ENCODE data around the gene KIAA1217.
A peak's percentile ranks its signal among the peaks of the same experiment; 100 is the strongest.

KIAA1217 gene

GRCh38 chr10:24427678-24428409 lies 218.9 kb downstream of the KIAA1217 start:
- Histone ChIP-seq H3K27me3 (ENCODE audit: control insufficient read depth in 5 of 5, insufficient read depth in 4 of 5, low read length in 5 of 5) (no peaks in the 10 kb centered on the region), H3K9ac (ENCODE audit: low read length in 5 of 5) (no peak overlapping the region), H3K36me3 (ENCODE audit: control insufficient read depth in 5 of 5, insufficient read depth in 5 of 5, low read length in 5 of 5) (peaks cover 0 to 5% (median 0%) of the 10 kb centered on the region in 5 donors), H3K4me1 (ENCODE audit: control insufficient read depth in 5 of 5, insufficient read depth in 5 of 5, low read length in 5 of 5) (peaks cover 0 to 5% (median 3%) of the 10 kb centered on the region in 5 donors), H3K9me3 (ENCODE audit: control insufficient read depth in 5 of 5, low read length in 5 of 5) (no peaks in the 10 kb centered on the region), H3K27ac (ENCODE audit: low read depth, low read length) (no peak overlapping the region), H3K4me3 (ENCODE audit: low read depth in 1 of 5, low read length in 5 of 5) (no peak overlapping the region)

- no peak overlapping the region for H3K9ac ChIP-seq (ENCODE audit: low read length in 5 of 5)
- no peaks in the 10 kb centered on the region for H3K27me3 ChIP-seq (ENCODE audit: control insufficient read depth in 5 of 5, insufficient read depth in 4 of 5, low read length in 5 of 5)
- H3K36me3 ChIP-seq (ENCODE audit: control insufficient read depth in 5 of 5, insufficient read depth in 5 of 5, low read length in 5 of 5): peaks cover 0 to 5% (median 1%) of the 10 kb centered on the region in 5 donors
Measured at GRCh38 chr10:24428410-24428782, 219.5 kb downstream of the KIAA1217 start.

GRCh38 chr10:24430591-24430990 lies 221.7 kb downstream of the KIAA1217 start:
- Histone ChIP-seq H3K9me3 (ENCODE audit: control insufficient read depth in 5 of 5, low read length in 5 of 5) (no peaks in the 10 kb centered on the region), H3K27me3 (ENCODE audit: control insufficient read depth in 5 of 5, insufficient read depth in 4 of 5, low read length in 5 of 5) (no peaks in the 10 kb centered on the region), H3K9ac (ENCODE audit: low read length in 5 of 5) (no peak overlapping the region), H3K4me3 (ENCODE audit: low read depth in 1 of 5, low read length in 5 of 5) (no peak overlapping the region), H3K36me3 (ENCODE audit: control insufficient read depth in 5 of 5, insufficient read depth in 5 of 5, low read length in 5 of 5) (peaks cover 3 to 15% (median 5%) of the 10 kb centered on the region in 5 donors), H3K27ac (ENCODE audit: low read depth, low read length) (no peak overlapping the region), H3K4me1 (ENCODE audit: control insufficient read depth in 5 of 5, insufficient read depth in 5 of 5, low read length in 5 of 5) (peaks cover 0 to 5% (median 3%) of the 10 kb centered on the region in 5 donors)

More at GRCh38 chr10:24428410-24428782, 219.5 kb downstream of the KIAA1217 start:
- Histone ChIP-seq H3K27ac (ENCODE audit: low read depth, low read length) (no peak overlapping the region), H3K4me1 (ENCODE audit: control insufficient read depth in 5 of 5, insufficient read depth in 5 of 5, low read length in 5 of 5) (peaks cover 0 to 5% (median 3%) of the 10 kb centered on the region in 5 donors), H3K9me3 (ENCODE audit: control insufficient read depth in 5 of 5, low read length in 5 of 5) (no peaks in the 10 kb centered on the region), H3K4me3 (ENCODE audit: low read depth in 1 of 5, low read length in 5 of 5) (no peak overlapping the region)

DNA sequence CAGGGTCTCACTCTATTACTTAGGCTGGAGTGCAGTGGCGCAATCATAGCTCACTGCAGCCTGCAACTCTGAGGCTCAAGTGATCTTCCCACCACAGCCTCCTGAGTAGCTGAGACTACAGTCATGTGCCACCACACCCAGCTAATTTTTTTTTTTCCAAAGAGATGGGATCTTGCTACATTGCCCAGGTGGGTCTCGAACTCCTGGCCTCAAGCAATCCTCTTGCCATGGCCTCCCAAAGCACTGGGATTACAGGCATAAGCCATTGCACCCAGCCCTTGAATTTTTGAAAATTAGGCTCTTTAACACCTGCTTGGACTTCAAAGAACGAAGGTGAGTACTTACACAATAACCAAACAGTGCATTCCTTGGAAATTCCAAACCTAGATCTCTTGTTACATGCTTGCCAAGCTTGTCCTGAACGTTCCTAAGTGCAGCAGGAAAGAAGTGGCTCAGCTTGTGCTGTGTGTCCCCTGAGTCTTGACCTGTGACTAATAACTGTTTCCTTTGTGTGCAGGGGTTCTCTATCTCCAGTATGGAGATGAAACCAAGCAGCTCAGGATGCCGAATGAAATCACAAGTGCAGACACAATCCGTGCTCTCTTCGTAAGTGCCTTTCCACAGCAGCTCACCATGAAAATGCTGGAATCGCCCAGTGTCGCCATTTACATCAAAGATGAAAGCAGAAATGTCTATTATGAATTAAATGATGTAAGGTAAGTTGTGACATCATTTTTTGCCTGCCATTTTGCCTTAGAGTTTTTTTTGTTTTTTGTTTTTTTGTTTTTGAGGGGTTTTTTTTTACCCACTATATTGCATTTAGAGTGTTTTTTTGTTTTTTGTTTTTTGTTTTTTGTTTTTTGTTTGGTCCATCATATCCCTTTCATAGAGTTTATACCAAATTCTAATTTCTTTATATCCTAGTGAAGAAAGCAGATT lies 223.8 kb downstream of the KIAA1217 start:
- no peaks in the 10 kb centered on the region for H3K9me3 ChIP-seq (ENCODE audit: control insufficient read depth in 5 of 5, low read length in 5 of 5)
- H3K27ac ChIP-seq (ENCODE audit: low read depth, low read length): no peak overlapping the region
- no peaks in the 10 kb centered on the region for H3K27me3 ChIP-seq (ENCODE audit: control insufficient read depth in 5 of 5, insufficient read depth in 4 of 5, low read length in 5 of 5)
- no peak overlapping the region for H3K9ac ChIP-seq (ENCODE audit: low read length in 5 of 5)
- H3K36me3 ChIP-seq (ENCODE audit: control insufficient read depth in 5 of 5, insufficient read depth in 5 of 5, low read length in 5 of 5): peaks cover 3 to 13% (median 5%) of the 10 kb centered on the region in 5 donors
- no peak overlapping the region for H3K4me3 ChIP-seq (ENCODE audit: low read depth in 1 of 5, low read length in 5 of 5)
- peaks cover 0 to 5% (median 3%) of the 10 kb centered on the region in 5 donors for H3K4me1 ChIP-seq (ENCODE audit: control insufficient read depth in 5 of 5, insufficient read depth in 5 of 5, low read length in 5 of 5)

DNA sequence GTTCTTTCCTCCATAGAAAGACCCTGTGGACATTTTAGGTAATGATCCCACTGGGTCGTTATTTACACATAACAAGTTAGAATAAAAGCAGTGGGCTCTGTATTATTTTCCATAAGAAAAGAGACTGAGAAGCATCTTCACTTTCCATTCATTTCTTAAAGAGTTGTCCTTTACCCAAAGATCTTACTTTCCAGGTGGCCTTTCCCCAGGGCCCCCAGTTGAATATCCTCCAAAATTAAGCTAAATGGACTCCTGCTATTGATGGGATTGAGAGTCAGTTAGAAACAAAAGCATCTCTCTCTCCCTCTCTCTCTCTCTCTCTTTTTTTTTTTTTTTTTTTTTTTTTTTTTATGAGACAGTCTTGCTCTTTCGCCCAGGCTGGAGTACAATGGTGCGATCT lies 224.8 kb downstream of the KIAA1217 start:
- no peaks in the 10 kb centered on the region for H3K27me3 ChIP-seq (ENCODE audit: control insufficient read depth in 5 of 5, insufficient read depth in 4 of 5, low read length in 5 of 5)
- no peak overlapping the region for H3K4me3 ChIP-seq (ENCODE audit: low read depth in 1 of 5, low read length in 5 of 5)
- peaks cover 5 to 17% (median 11%) of the 10 kb centered on the region in 5 donors for H3K36me3 ChIP-seq (ENCODE audit: control insufficient read depth in 5 of 5, insufficient read depth in 5 of 5, low read length in 5 of 5)
- no peak overlapping the region for H3K9ac ChIP-seq (ENCODE audit: low read length in 5 of 5)
- H3K27ac ChIP-seq (ENCODE audit: low read depth, low read length): no peak overlapping the region
- H3K4me1 ChIP-seq (ENCODE audit: control insufficient read depth in 5 of 5, insufficient read depth in 5 of 5, low read length in 5 of 5): peaks cover 0 to 3% (median 0%) of the 10 kb centered on the region in 5 donors
- no peaks in the 10 kb centered on the region for H3K9me3 ChIP-seq (ENCODE audit: control insufficient read depth in 5 of 5, low read length in 5 of 5)

- H3K9me3 ChIP-seq (ENCODE audit: control insufficient read depth in 5 of 5, low read length in 5 of 5): no peaks in the 10 kb centered on the region
- H3K4me1 ChIP-seq (ENCODE audit: control insufficient read depth in 5 of 5, insufficient read depth in 5 of 5, low read length in 5 of 5): peaks cover 0 to 3% (median 0%) of the 10 kb centered on the region in 5 donors
- no peak overlapping the region for H3K4me3 ChIP-seq (ENCODE audit: low read depth in 1 of 5, low read length in 5 of 5)
- H3K9ac ChIP-seq (ENCODE audit: low read length in 5 of 5): no peak overlapping the region
- H3K36me3 ChIP-seq (ENCODE audit: control insufficient read depth in 5 of 5, insufficient read depth in 5 of 5, low read length in 5 of 5): peaks cover 5 to 21% (median 13%) of the 10 kb centered on the region in 5 donors
- no peaks in the 10 kb centered on the region for H3K27me3 ChIP-seq (ENCODE audit: control insufficient read depth in 5 of 5, insufficient read depth in 4 of 5, low read length in 5 of 5)
- H3K27ac ChIP-seq (ENCODE audit: low read depth, low read length): no peak overlapping the region
Measured at GRCh38 chr10:24434961-24435360, 226.0 kb downstream of the KIAA1217 start.

DNA sequence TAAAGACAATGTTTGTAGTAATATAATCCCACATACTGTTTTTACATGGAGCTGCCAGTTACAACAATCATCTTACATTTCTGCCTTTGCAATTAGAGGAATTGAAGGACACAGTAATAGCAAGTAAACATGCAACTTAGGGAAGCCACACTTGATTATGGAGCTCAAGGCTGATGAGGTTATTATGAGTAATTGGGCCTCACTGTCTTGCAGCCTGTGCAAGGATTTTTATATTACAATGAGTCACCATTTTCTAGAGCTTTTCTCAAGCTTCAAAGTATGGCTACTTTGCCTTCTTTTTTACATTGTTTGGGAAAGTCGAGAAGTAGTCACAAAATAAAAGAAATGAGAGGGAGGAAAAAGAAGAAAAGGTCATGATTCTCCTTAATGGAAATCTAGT lies 226.4 kb downstream of the KIAA1217 start:
- H3K9ac ChIP-seq (ENCODE audit: low read length in 5 of 5): no peak overlapping the region
- no peaks in the 10 kb centered on the region for H3K9me3 ChIP-seq (ENCODE audit: control insufficient read depth in 5 of 5, low read length in 5 of 5)
- H3K4me3 ChIP-seq (ENCODE audit: low read depth in 1 of 5, low read length in 5 of 5): no peak overlapping the region
- peaks cover 0 to 3% (median 0%) of the 10 kb centered on the region in 5 donors for H3K4me1 ChIP-seq (ENCODE audit: control insufficient read depth in 5 of 5, insufficient read depth in 5 of 5, low read length in 5 of 5)
- H3K36me3 ChIP-seq (ENCODE audit: control insufficient read depth in 5 of 5, insufficient read depth in 5 of 5, low read length in 5 of 5): peaks cover 5 to 25% (median 16%) of the 10 kb centered on the region in 5 donors
- H3K27me3 ChIP-seq (ENCODE audit: control insufficient read depth in 5 of 5, insufficient read depth in 4 of 5, low read length in 5 of 5): no peaks in the 10 kb centered on the region
- H3K27ac ChIP-seq (ENCODE audit: low read depth, low read length): no peak overlapping the region

GRCh38 chr10:24437302-24437701 lies 228.4 kb downstream of the KIAA1217 start:
- peaks cover 5 to 34% (median 20%) of the 10 kb centered on the region in 5 donors for H3K36me3 ChIP-seq (ENCODE audit: control insufficient read depth in 5 of 5, insufficient read depth in 5 of 5, low read length in 5 of 5)

DNA sequence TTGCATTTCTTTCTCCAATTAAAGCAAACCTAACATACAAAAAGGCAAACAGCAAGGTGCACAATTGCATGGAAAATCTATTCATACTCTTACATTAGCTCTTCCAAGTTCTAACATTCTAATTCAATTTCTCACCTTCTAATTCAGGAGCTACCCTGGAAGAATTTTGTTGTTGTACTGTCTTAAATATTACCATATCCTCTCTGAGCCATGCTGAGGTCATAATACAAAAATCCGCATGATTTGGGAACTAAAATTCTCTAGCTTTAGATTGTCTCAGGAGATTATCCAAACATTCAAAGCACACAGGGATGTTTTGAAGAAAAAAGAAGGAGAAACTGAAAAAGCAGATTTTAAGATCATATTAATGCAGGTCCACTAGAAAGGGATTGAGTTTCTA lies 229.9 kb downstream of the KIAA1217 start:
- H3K27me3 ChIP-seq (ENCODE audit: control insufficient read depth in 5 of 5, insufficient read depth in 4 of 5, low read length in 5 of 5): no peaks in the 10 kb centered on the region
- no peaks in the 10 kb centered on the region for H3K9me3 ChIP-seq (ENCODE audit: control insufficient read depth in 5 of 5, low read length in 5 of 5)
- peaks cover 2 to 34% (median 20%) of the 10 kb centered on the region in 5 donors for H3K36me3 ChIP-seq (ENCODE audit: control insufficient read depth in 5 of 5, insufficient read depth in 5 of 5, low read length in 5 of 5)
- no peak overlapping the region for H3K27ac ChIP-seq (ENCODE audit: low read depth, low read length)
- no peak overlapping the region for H3K4me3 ChIP-seq (ENCODE audit: low read depth in 1 of 5, low read length in 5 of 5)
- H3K4me1 ChIP-seq (ENCODE audit: control insufficient read depth in 5 of 5, insufficient read depth in 5 of 5, low read length in 5 of 5): no peaks in the 10 kb centered on the region
- no peak overlapping the region for H3K9ac ChIP-seq (ENCODE audit: low read length in 5 of 5)

More at GRCh38 chr10:24437302-24437701, 228.4 kb downstream of the KIAA1217 start:
- Histone ChIP-seq H3K4me3 (ENCODE audit: low read depth in 1 of 5, low read length in 5 of 5) (no peak overlapping the region), H3K4me1 (ENCODE audit: control insufficient read depth in 5 of 5, insufficient read depth in 5 of 5, low read length in 5 of 5) (peaks cover 0 to 3% (median 0%) of the 10 kb centered on the region in 5 donors), H3K9ac (ENCODE audit: low read length in 5 of 5) (no peak overlapping the region), H3K27ac (ENCODE audit: low read depth, low read length) (no peak overlapping the region), H3K27me3 (ENCODE audit: control insufficient read depth in 5 of 5, insufficient read depth in 4 of 5, low read length in 5 of 5) (no peaks in the 10 kb centered on the region), H3K9me3 (ENCODE audit: control insufficient read depth in 5 of 5, low read length in 5 of 5) (no peaks in the 10 kb centered on the region)

DNA sequence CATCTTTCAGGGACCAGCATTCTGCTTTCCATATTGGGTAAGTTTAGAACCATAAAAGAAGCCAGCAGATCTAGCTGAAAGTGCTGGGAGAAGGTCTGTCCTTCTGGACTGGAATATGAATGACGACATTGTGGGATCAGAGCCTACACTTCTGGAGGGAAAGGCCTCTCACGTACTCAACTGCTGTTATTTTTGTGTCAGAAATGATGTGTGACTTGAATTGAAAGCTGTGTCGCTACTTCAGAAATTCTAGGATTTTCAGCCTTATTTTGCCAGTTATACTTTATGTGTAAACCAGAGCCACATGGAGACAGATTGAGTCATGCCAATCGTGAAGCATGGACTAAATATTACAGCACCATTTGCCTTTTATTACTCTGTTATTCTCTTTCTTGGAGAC lies 231.0 kb downstream of the KIAA1217 start:
- peaks cover 0 to 25% (median 17%) of the 10 kb centered on the region in 5 donors for H3K36me3 ChIP-seq (ENCODE audit: control insufficient read depth in 5 of 5, insufficient read depth in 5 of 5, low read length in 5 of 5)
- no peak overlapping the region for H3K9ac ChIP-seq (ENCODE audit: low read length in 5 of 5)
- no peaks in the 10 kb centered on the region for H3K27me3 ChIP-seq (ENCODE audit: control insufficient read depth in 5 of 5, insufficient read depth in 4 of 5, low read length in 5 of 5)
- H3K9me3 ChIP-seq (ENCODE audit: control insufficient read depth in 5 of 5, low read length in 5 of 5): no peaks in the 10 kb centered on the region
- H3K4me3 ChIP-seq (ENCODE audit: low read depth in 1 of 5, low read length in 5 of 5): no peak overlapping the region
- H3K27ac ChIP-seq (ENCODE audit: low read depth, low read length): peak overlapping the region; percentile 54
- H3K4me1 ChIP-seq (ENCODE audit: control insufficient read depth in 5 of 5, insufficient read depth in 5 of 5, low read length in 5 of 5): no peaks in the 10 kb centered on the region
